Thymus (tissue), 11 donors: ENCODE measurements around the gene PTPN1. TPM values are rescaled to one million over a fixed set of nuclear protein-coding genes. Genes with fewer than 3 reads are reported as not detected.
A peak's percentile ranks its signal among the peaks of the same experiment; 100 is the strongest.
"Not testable (repeated sequence)": the region's sequence is repeated elsewhere in the genome, so short reads cannot be mapped to it uniquely, and the experiment has no call there.

Experiments
- DNase-seq, 9 donors: peaks; one replicate each; pipeline ENCODE4 v3.0.0-alpha.2; 2013; ENCODE audit warnings: low spot score in 9 of 9, low read depth in 6 of 9, missing footprints in 1 of 9
- H3K27ac ChIP-seq, 2 donors: one replicate each; pipeline ENCODE4 v1.5.1; 2013; ENCODE audit warnings: control low read depth in 1 of 2, low read depth in 1 of 2, low read length in 1 of 2, mild to moderate bottlenecking in 1 of 2, moderate library complexity in 1 of 2
- H3K27me3 ChIP-seq, 2 donors: one replicate each; pipeline ENCODE4 v1.5.1; 2013; ENCODE audit warnings: low read length in 1 of 2; ENCODE audit not compliant: control insufficient read depth in 2 of 2, insufficient read depth in 1 of 2
- H3K36me3 ChIP-seq, 2 donors: one replicate each; pipeline ENCODE4 v1.5.1; 2013; ENCODE audit warnings: low read length in 1 of 2, mild to moderate bottlenecking in 1 of 2, moderate library complexity in 1 of 2; ENCODE audit not compliant: control insufficient read depth in 2 of 2, insufficient read depth in 2 of 2
- H3K4me1 ChIP-seq, 2 donors: one replicate each; pipeline ENCODE4 v1.5.1; 2013; ENCODE audit warnings: low read length in 2 of 2; ENCODE audit not compliant: control insufficient read depth in 2 of 2, insufficient read depth in 2 of 2
- H3K4me3 ChIP-seq, 2 donors: one replicate each; pipeline ENCODE4 v1.5.1; 2013; ENCODE audit warnings: low read length in 2 of 2, control low read depth in 1 of 2, mild to moderate bottlenecking in 1 of 2
- H3K9me3 ChIP-seq, 2 donors: one replicate each; pipeline ENCODE4 v1.5.1; 2013; ENCODE audit warnings: low read length in 1 of 2, mild to moderate bottlenecking in 1 of 2; ENCODE audit not compliant: control insufficient read depth in 2 of 2, insufficient read depth in 1 of 2
- WGBS: extraction: QIAGEN DNeasy Blood & Tissue Kit; methylation state at CpG from one replicate; pipeline ENCODE4 v1.1.7; 2013; 5-methylcytosine and 5-hydroxymethylcytosine counted together
- polyA plus RNA-seq: library from polyadenylated mRNA; stranded (reverse); fragments of 200-250 nt; gene quantifications from one replicate; pipeline ENCODE4 v1.2.3, GENCODE V29; 2013
- total RNA-seq: library from RNA; stranded (reverse); fragments of 120-200 nt; gene quantifications from one replicate; pipeline ENCODE4 v1.2.4, GENCODE V29; 2013
- donor health status: healthy.

PTPN1 gene
- total and polyA plus RNA-seq, 2 donors: 23.0 to 56.1 TPM

- WGBS: 98% methylated on average over 1 of the region's 1 CpG
- H3K4me3 ChIP-seq: no peak overlapping the region
- H3K36me3 ChIP-seq: peaks cover 0 to 3% of the 10 kb centered on the region in 2 donors
- DNase-seq: no peak
- H3K4me1 ChIP-seq: no peaks in the 10 kb centered on the region
- H3K27ac ChIP-seq: no peak overlapping the region
- no peaks in the 10 kb centered on the region for H3K27me3 ChIP-seq
- peaks cover 1 to 10% of the 10 kb centered on the region in 2 donors for H3K9me3 ChIP-seq
Observed at GRCh38 chr20:50618537-50618936, 108.4 kb downstream of the PTPN1 start.

DNA sequence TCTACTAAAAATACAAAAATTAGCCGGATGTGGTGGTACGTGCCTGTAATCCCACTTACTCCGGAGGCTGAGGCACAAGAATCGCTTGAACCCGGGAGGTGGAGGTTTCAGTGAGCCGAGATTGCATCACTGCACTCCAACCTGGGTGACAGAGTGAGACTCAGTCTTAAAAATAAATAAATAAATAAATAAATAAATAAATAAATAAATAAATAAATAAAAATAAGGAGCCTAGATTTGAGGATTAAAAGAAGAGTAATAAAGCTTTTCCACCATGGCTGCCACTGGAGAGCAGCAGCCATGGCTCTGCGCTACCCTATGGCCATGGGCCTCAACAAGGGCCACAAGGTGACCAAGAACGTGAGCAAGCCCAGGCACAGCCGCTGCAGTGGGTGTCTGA lies 110.3 kb downstream of the PTPN1 start:
- not testable (repeated sequence) for H3K4me1 ChIP-seq, DNase-seq, H3K27ac ChIP-seq, H3K4me3 ChIP-seq, H3K36me3 ChIP-seq, H3K9me3 ChIP-seq, H3K27me3 ChIP-seq
- 96% methylated on average over 9 of the region's 9 CpGs for WGBS

- Histone ChIP-seq H3K9me3 (peaks cover 1 to 10% of the 10 kb centered on the region in 2 donors), H3K27ac (no peak overlapping the region), H3K4me1 (peaks cover 0 to 4% of the 10 kb centered on the region in 2 donors), H3K36me3 (no peaks in the 10 kb centered on the region), H3K4me3 (no peak overlapping the region), H3K27me3 (no peaks in the 10 kb centered on the region)
- WGBS: 71% methylated on average over 4 of the region's 4 CpGs
- no peak for DNase-seq
Observed at GRCh38 chr20:50621068-50621665, 111.0 kb downstream of the PTPN1 start.

GRCh38 chr20:50624351-50625016 lies 114.3 kb downstream of the PTPN1 start:
- Histone ChIP-seq H3K27me3 (no peaks in the 10 kb centered on the region), H3K9me3 (peaks cover 1 to 10% of the 10 kb centered on the region in 2 donors), H3K4me1 (peaks cover 0 to 4% of the 10 kb centered on the region in 2 donors), H3K36me3 (no peaks in the 10 kb centered on the region), H3K4me3 (no peak overlapping the region), H3K27ac (no peak overlapping the region)
- DNase-seq: no peak
- 89% methylated on average over 18 of the region's 18 CpGs for WGBS

GRCh38 chr20:50625986-50626677 lies 115.9 kb downstream of the PTPN1 start:
- DNase-seq: peak in 2 of 9 donors; percentile 12 to 25
- 64% methylated on average over 15 of the region's 15 CpGs for WGBS
- Histone ChIP-seq H3K9me3 (peaks cover 0 to 2% of the 10 kb centered on the region in 2 donors), H3K4me3 (no peak overlapping the region), H3K27ac (peak overlapping the region in 1 of 2 donors; percentile 1), H3K4me1 (peaks cover 0 to 4% of the 10 kb centered on the region in 2 donors), H3K36me3 (no peaks in the 10 kb centered on the region), H3K27me3 (no peaks in the 10 kb centered on the region)

GRCh38 chr20:50627747-50628146 lies 117.6 kb downstream of the PTPN1 start:
- WGBS: 95% methylated on average over 9 of the region's 9 CpGs
- Histone ChIP-seq H3K9me3 (no peaks in the 10 kb centered on the region), H3K36me3 (no peaks in the 10 kb centered on the region), H3K27me3 (no peaks in the 10 kb centered on the region), H3K4me1 (peaks cover 0 to 4% of the 10 kb centered on the region in 2 donors), H3K4me3 (no peak overlapping the region), H3K27ac (no peak overlapping the region)
- no peak for DNase-seq

GRCh38 chr20:50628332-50628731 lies 118.1 kb downstream of the PTPN1 start:
- no peak overlapping the region for H3K27ac ChIP-seq
- 77% methylated on average over 11 of the region's 11 CpGs for WGBS
- DNase-seq: no peak
- H3K4me3 ChIP-seq: no peak overlapping the region
- no peaks in the 10 kb centered on the region for H3K27me3 ChIP-seq
- H3K9me3 ChIP-seq: no peaks in the 10 kb centered on the region
- peaks cover 0 to 4% of the 10 kb centered on the region in 2 donors for H3K4me1 ChIP-seq
- no peaks in the 10 kb centered on the region for H3K36me3 ChIP-seq

DNA sequence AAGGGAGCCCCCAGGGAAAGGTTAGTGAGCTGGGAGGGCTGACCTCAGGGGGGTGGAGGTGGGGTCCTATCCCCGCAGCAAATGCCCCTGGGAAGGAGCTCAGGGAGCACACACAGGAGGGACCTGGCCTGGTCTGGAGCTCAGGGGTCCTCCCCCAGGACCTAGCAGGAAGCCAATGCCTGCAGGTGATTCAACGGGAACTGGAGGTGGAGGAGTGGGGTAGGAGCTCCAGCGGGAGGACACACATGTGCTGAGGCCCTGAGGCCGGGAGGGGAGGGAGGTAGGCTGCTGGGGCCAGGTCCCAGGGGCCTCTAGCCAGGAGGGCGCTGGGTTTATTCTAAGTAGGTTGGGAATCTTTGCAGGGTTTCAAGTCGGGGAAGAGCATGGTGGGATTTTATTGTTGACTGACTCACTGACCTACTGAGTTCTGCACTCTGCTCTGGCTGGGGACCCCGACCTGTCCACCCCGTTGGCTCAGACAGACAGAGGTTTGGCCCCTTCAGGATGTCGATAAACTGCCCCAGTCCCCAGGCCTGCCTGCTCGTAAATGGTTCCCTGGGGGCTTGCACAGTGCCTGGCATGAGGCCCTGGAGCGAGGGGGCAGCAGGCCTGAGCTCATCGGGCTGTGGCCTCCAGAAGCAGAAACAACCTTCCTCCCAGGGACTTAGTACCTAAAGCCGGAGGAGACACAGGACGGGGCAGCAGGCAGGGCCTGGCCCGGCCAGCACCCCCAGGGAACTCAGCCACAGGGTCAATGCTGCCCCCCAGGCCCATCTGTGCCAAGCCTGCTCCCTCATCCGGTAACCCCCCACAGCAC lies 118.9 kb downstream of the PTPN1 start:
- Histone ChIP-seq H3K4me1 (peaks cover 0 to 4% of the 10 kb centered on the region in 2 donors), H3K27me3 (no peaks in the 10 kb centered on the region), H3K4me3 (no peak overlapping the region), H3K27ac (no peak overlapping the region), H3K9me3 (no peaks in the 10 kb centered on the region), H3K36me3 (no peaks in the 10 kb centered on the region)
- DNase-seq: no peak
- 96% methylated on average over 16 of the region's 16 CpGs for WGBS
